ENCODE measurements around the gene CCT5.
"Not testable (repeated sequence)": the region's sequence is repeated elsewhere in the genome, so short reads cannot be mapped to it uniquely, and the experiment has no call there.

CCT5 gene

DNA sequence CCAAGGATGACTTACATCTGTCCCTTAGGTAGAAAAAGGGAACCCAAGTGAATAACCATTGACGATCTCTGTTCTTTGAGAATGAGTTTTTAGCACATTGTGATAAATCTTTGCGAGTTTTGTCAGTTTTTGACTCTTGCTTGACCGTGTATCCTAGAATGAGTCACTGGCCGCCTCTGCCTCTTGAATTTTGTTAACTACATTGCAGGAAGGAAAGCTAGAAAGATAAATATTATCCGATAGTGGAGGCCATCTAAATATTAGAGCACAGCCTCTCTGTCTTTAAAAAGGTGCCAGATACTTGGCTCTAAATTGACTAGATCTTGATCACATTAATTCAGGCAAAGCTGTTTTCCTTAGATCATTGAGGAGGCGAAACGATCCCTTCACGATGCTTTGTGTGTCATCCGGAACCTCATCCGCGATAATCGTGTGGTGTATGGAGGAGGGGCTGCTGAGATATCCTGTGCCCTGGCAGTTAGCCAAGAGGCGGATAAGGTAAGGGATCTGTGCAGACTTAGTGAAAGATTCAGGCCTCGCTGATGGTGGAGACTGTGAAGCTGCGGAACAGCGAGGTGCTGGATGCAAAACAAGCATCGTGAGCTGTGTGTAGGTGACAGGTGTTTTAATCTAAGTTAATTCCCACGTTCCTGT, 12.2 kb downstream of the CCT5 start:
- Mint-ChIP-seq H3K27me3 (no peaks in the 10 kb centered on the region), H3K4me3 (no peak overlapping the region), H3K9me3 (no peaks in the 10 kb centered on the region), H3K4me1 (peaks cover 19% of the 10 kb centered on the region), H3K27ac (peak overlapping the region in 1 of 2 donors; percentile 20)
- no peak for ATAC-seq
- DNase-seq = no peak

DNA sequence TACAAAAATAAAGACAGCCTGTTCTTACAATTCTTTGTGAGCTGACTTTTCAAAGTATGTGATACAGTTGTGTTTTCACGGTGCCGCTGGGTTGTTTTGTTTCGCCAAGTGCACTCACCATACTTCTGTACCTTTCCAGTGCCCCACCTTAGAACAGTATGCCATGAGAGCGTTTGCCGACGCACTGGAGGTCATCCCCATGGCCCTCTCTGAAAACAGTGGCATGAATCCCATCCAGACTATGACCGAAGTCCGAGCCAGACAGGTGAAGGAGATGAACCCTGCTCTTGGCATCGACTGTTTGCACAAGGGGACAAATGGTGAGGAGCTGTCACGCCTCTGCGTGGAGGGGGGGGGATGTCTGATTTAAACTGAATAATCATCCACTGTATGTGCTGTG, 12.9 kb downstream of the CCT5 start:
- H3K4me3 Mint-ChIP-seq = no peak overlapping the region
- H3K27ac Mint-ChIP-seq = no peak overlapping the region
- DNase-seq = no peak
- ATAC-seq = no peak
- H3K9me3 Mint-ChIP-seq = no peaks in the 10 kb centered on the region
- H3K4me1 Mint-ChIP-seq = peaks cover 15% of the 10 kb centered on the region
- H3K27me3 Mint-ChIP-seq = no peaks in the 10 kb centered on the region

DNA sequence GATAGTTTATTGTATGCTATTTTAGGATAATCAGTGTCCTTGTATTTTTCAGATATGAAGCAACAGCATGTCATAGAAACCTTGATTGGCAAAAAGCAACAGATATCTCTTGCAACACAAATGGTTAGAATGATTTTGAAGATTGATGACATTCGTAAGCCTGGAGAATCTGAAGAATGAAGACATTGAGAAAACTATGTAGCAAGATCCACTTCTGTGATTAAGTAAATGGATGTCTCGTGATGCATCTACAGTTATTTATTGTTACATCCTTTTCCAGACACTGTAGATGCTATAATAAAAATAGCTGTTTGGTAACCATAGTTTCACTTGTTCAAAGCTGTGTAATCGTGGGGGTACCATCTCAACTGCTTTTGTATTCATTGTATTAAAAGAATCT, 14.5 kb downstream of the CCT5 start:
- no peaks in the 10 kb centered on the region for H3K9me3 Mint-ChIP-seq
- H3K27ac Mint-ChIP-seq = no peak overlapping the region
- no peak overlapping the region for H3K4me3 Mint-ChIP-seq
- no peak for DNase-seq
- ATAC-seq = no peak
- peaks cover 11% of the 10 kb centered on the region for H3K4me1 Mint-ChIP-seq
- no peaks in the 10 kb centered on the region for H3K27me3 Mint-ChIP-seq

DNA sequence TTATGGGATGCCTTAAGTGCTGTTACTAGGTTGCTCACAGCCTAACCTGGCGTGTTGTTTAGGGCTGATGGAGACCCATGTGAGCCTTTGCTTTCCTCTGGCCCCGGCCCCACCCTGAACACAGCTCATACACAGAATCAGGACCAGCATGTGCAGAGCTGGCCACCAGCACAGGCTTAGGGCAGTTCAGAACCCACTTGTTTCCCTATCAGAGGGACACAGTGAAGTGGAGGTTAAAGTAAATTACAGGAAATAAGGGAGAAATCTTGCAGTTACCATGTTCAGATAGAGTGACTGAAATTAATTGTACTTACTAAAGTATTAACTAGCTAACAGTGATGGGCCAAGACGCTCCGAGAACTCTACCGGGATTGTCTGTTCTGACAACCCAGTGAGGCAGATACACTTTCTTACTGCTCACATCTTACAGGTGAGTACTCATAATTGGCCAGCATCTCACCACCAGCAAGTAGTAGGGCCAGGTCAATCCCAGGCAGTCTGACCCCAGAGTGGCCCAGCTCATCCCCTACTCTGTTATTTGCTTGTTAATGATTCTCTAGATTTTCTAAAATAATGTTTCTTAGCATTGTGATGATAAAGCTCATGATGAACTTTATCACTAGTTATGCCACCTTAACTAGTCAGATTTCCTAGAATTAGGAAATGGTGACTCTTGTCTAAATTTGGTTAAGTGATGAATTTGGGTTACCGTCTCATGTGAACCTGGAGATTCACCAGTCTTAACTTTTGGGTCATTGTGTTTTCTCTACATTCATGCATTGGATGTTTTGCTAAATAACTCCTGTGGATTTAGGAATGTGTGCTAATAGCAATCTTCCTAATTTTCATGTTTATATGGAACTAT, 15.4 kb downstream of the CCT5 start:
- ATAC-seq (peak; percentile 24), DNase-seq (no peak)
- no peaks in the 10 kb centered on the region for H3K27me3 Mint-ChIP-seq
- H3K4me1 Mint-ChIP-seq = peaks cover 6% of the 10 kb centered on the region
- no peaks in the 10 kb centered on the region for H3K9me3 Mint-ChIP-seq
- no peak overlapping the region for H3K4me3 Mint-ChIP-seq
- H3K27ac Mint-ChIP-seq = no peak overlapping the region

DNA sequence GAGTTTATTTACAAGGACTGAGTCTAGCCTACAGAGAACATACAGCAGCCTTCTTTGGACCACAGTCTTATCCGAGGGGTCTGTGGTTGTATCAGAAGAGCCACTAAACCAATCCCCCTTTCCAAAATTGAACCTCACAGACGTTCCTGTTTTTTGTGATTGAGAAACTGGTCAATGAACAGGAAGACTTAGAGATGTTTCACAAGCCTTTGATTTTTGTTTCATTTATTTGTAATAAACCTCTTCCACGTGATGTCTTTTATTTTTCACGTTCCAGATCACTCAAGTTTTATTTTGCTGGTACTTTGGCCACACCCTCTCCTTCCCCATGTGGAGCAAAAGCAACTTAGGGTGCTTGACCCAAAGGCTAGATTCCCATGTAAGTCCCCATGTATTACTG, 16.1 kb downstream of the CCT5 start:
- Mint-ChIP-seq H3K4me3 (no peak overlapping the region), H3K27ac (no peak overlapping the region), H3K27me3 (no peaks in the 10 kb centered on the region), H3K9me3 (no peaks in the 10 kb centered on the region), H3K4me1 (no peaks in the 10 kb centered on the region)
- ATAC-seq (no peak), DNase-seq (no peak)

DNA sequence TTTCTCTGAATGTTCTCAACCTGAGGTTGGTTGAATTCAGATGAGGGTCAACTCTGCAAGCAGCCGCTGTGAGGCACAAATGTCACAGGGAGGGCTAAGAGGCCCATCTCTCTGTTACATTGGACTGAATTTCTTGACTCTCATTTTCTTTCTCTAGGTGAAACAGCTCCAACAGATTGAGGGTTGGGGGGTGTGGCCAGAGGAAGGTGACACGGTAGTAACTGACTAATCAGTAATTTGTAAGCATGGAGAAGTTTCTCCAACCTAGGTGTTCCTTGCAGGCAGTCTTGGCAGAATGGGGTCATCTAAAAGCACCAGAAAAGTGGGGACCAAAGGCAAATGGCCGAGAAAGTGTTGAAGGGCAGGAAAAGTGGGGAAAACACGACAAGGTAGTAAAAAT, 16.8 kb downstream of the CCT5 start:
- Mint-ChIP-seq H3K4me1 (no peaks in the 10 kb centered on the region), H3K9me3 (no peaks in the 10 kb centered on the region), H3K27me3 (no peaks in the 10 kb centered on the region), H3K4me3 (no peak overlapping the region), H3K27ac (no peak overlapping the region)
- ATAC-seq (no peak), DNase-seq (no peak)

DNA sequence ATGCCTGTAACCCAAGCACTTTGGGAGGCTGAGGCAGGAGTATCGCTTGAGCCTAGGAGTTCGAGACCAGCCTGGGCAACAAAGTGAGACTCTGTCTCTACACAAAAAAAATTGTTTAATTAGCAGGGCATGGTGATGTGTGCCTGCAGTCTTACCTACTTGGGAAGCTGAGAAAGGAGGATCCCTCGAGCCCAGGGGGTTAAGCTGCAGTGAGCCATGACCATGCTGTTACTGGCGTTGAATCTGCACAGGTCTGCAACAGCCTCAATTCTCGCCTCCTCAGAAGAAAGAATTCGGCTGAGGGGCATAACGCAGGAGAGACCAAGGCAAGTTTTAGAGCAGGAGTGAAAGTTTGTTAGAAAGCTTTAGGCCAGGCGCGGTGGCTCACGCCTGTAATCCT, 18.0 kb downstream of the CCT5 start:
- no peaks in the 10 kb centered on the region for H3K27me3 Mint-ChIP-seq
- DNase-seq (no peak), ATAC-seq (no peak)
- H3K27ac Mint-ChIP-seq = no peak overlapping the region
- H3K4me1 Mint-ChIP-seq = peaks cover 9% of the 10 kb centered on the region
- no peak overlapping the region for H3K4me3 Mint-ChIP-seq
- peaks cover 0 to 7% of the 10 kb centered on the region in 2 donors for H3K9me3 Mint-ChIP-seq

DNA sequence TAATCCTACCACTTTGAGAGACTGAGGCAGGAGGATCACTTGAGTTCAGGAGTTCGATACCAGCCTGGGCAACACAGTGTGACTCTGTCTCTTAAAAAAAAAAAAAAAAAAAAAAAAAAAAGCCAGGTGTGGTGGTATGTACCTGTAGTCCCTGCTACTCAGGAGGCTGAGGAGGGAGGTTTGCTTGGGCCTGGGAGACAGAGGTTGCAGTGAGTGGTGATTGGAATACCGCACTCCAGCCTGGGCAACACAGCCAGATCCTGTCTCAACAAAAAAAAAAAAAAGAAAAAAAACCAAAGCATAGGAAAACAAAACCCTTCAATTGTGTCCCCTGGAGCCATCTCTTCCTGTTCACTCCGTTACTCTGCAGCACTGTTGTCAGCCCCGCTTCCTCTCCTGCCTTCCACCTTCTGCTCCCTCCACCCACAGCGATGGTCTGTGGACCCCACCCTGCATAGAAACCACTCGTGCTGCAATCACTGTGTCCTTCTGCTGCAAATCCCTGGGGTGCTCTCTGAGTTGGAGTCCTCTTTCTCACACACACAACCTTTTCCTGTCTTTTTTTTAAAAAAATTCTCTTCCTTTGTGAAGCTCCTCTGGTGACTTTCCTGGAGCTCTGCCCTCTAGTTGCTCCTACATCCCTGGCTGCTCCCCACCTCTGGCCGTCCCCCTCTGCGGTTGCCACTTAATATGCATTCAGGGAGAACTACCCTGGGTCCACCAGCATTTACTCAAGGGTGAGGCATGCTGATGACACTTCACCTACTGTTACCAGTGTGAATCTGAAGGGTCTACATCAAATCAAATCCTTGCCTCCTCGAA, 22.2 kb downstream of the CCT5 start:
- Mint-ChIP-seq H3K27ac (peak overlapping the region in 1 of 2 donors; percentile 57), H3K9me3 (peaks cover 0 to 17% of the 10 kb centered on the region in 2 donors), H3K4me1 (peaks cover 32% of the 10 kb centered on the region), H3K27me3 (peaks cover 8% of the 10 kb centered on the region), H3K4me3 (no peak overlapping the region)
- ATAC-seq (no peak), DNase-seq (no peak)

DNA sequence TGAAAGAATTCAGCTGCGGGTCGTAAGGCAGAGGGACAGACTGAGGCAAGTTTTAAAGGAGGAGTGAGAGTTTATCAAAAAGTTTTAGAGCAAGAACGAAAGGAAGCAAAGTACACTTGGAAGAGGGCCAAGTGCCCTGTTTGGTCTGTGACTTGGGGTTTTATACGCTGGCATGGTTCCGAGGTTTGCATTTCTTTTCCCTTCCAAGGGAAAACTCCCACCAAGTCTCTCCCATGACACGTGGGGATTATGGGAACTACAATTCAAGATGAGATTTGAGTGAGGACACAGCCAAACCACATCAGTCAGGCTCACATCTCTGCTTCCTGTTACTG, 22.8 kb downstream of the CCT5 start:
- H3K27me3 Mint-ChIP-seq, DNase-seq, ATAC-seq, H3K4me3 Mint-ChIP-seq: not testable (repeated sequence)
- H3K4me1 Mint-ChIP-seq = peaks cover 32% of the 10 kb centered on the region
- H3K27ac Mint-ChIP-seq = peak overlapping the region in 1 of 2 donors; percentile 57
- H3K9me3 Mint-ChIP-seq = peaks cover 0 to 17% of the 10 kb centered on the region in 2 donors

DNA sequence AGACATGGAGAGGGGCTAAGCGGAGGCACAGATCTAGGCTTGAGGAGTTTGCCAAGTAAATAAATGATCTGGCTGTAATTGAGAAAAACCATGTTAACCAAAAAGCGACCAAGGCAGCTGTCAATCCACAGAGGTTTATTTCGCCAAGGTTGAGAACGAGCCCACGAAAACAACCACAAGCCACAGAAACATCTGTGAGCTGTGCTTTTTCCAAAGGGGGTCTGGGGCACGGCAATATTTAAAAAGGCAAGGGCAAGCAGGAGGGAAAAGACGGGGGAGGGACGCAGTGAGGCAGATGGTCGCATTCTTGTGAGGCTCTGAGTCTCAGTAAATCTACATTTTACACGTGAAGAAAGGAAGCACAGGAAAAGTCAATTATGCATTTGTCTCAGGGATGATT, 25.4 kb downstream of the CCT5 start:
- peaks cover 8% of the 10 kb centered on the region for H3K27me3 Mint-ChIP-seq
- no peak overlapping the region for H3K4me3 Mint-ChIP-seq
- peak overlapping the region in 1 of 2 donors; percentile 9 for H3K27ac Mint-ChIP-seq
- peaks cover 0 to 17% of the 10 kb centered on the region in 2 donors for H3K9me3 Mint-ChIP-seq
- ATAC-seq (peak; percentile 20), DNase-seq (no peak)
- peaks cover 32% of the 10 kb centered on the region for H3K4me1 Mint-ChIP-seq

DNA sequence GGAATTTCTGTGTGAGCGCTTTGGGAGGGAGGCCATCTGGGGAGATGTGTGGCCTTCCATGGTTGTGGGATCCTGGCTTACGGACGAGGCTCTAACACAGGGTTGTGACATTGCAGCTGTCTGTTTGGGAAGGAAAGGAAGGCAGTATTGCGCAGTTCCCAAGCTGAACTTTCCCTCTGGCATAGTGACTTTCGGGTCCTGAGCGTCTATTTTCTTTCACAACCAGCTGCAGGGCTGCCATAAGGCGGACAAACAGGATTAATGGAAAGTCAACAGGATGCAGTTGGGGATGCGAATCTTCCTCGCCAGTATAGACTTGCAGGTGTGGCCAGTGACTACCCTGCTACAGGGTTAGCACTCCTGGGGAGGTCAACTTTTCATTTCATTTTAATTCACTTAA, 25.9 kb downstream of the CCT5 start:
- peaks cover 32% of the 10 kb centered on the region for H3K4me1 Mint-ChIP-seq
- ATAC-seq = no peak

DNA sequence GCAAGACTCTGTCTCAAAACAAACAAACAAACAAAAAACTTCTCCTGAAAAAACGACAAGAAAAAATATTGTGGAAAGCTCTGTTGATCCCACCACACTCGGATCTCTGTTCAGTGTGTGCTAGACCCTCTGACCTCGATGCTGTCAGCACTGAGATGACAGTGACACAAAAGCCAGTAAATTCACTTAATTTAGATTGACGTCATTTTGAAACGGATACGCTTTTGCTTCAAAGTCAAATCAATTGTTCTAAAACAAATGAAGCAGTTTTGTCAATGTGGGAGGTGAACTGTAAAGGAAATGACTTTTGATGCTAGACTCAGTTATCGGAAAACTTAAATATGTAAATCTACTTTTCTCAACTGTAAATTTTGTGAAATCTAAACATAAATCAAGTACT, 26.6 kb downstream of the CCT5 start:
- ATAC-seq (no peak), DNase-seq (no peak)
- H3K27me3 Mint-ChIP-seq = peaks cover 8% of the 10 kb centered on the region
- peaks cover 32% of the 10 kb centered on the region for H3K4me1 Mint-ChIP-seq
- H3K4me3 Mint-ChIP-seq = no peak overlapping the region
- H3K9me3 Mint-ChIP-seq = peaks cover 0 to 17% of the 10 kb centered on the region in 2 donors
- no peak overlapping the region for H3K27ac Mint-ChIP-seq

More for the DNA sequence above, 25.9 kb downstream of the CCT5 start:
- Mint-ChIP-seq H3K27me3 (peaks cover 8% of the 10 kb centered on the region), H3K4me3 (no peak overlapping the region), H3K27ac (no peak overlapping the region), H3K9me3 (peaks cover 0 to 17% of the 10 kb centered on the region in 2 donors)
- DNase-seq = no peak

DNA sequence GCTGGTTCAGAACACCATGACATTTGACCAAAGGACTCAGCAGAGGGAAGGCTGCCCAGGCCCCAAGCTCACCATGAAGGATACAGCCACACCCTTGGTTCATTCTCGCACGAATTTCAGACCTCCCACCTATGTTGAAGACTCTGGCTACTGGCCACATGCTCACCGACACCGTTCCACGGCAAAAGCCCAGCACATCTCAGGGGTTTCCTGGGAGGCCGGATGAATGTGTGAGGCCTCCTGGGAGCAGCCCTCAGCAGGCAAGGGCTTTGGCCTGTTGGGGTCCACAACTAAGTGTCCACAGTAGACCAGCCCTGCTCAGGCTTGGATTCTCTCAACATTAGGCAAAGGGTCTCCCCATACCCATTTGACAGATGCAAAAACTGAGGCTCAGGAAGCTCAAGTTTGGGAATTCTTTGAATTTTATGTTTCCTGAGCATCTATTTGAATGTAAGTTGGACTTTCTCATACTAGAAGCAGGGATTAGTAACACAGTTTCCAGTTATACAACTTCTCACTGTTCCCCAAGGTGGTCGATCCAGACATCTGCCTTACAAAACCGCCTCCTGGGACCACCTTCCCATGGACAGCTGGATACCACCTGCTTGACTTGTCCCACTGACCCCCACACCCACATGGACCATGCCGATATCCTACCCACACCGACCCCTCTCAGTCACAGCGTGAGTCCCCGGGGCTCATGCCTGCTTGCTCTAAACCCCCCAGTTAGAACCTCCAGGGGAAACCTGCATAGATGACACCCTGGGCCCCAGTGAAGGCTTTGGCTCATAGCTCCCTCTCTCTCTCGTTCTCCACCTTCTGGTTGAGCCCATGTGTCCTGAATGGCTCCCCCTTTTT, 27.9 kb downstream of the CCT5 start:
- Mint-ChIP-seq H3K9me3 (peaks cover 0 to 10% of the 10 kb centered on the region in 2 donors), H3K27me3 (peaks cover 8% of the 10 kb centered on the region), H3K4me1 (peaks cover 22% of the 10 kb centered on the region), H3K4me3 (no peak overlapping the region), H3K27ac (no peak overlapping the region)
- ATAC-seq (no peak), DNase-seq (no peak)

DNA sequence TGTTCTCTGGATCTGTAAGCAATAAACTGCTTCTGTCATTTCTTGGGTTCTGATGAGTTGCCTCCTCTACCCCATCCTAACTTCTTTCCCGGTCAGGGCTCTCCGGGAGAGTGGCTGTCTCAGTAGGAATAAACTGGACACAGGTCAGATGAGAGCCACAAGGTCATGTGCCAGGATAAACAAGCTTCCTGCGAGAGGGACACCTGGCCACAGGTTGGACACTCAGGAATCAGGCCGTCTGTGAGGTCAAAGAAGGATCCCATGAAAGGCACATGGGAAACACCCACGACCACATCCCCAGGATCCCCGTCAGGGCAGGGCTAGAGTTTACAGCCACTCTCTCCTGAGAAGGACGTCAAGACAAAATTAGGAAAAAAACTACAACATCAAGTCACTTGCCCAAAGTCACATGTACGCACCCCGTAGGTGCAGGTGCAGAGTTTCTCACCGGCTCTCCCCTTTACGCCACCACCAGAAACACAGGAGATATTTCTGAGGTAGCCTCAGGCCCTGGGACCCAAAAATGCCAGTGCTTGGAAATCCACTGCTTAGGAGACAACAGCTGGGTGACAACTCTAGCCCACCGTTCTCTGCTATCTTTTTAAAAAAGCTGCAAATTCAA, 28.7 kb downstream of the CCT5 start:
- peaks cover 25% of the 10 kb centered on the region for H3K4me1 Mint-ChIP-seq
- ATAC-seq (no peak), DNase-seq (no peak)
- peaks cover 8% of the 10 kb centered on the region for H3K27me3 Mint-ChIP-seq
- no peak overlapping the region for H3K4me3 Mint-ChIP-seq
- no peak overlapping the region for H3K27ac Mint-ChIP-seq
- H3K9me3 Mint-ChIP-seq = peaks cover 0 to 10% of the 10 kb centered on the region in 2 donors

DNA sequence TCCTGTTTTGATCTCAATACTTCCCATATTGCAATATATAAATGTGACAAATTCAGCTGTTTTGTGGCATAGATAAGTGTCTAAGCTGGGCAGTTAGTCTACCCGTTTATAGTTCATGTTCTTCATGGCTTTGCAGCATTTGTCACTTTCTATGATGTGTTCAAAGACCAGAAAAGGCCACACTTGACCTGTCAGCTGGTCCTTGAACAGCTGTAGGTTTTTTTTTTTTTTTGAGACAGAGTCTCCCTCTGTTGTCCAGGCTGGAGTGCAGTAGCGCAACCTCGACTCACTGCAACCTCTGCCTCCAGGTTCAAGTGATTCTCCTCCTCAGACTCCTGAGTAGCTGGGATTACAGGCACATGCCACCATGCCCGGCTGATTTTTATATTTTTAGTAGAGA, 29.2 kb downstream of the CCT5 start:
- Mint-ChIP-seq H3K9me3 (peaks cover 0 to 4% of the 10 kb centered on the region in 2 donors), H3K4me3 (no peak overlapping the region), H3K27ac (no peak overlapping the region), H3K27me3 (peaks cover 8% of the 10 kb centered on the region), H3K4me1 (peaks cover 22% of the 10 kb centered on the region)
- ATAC-seq = no peak
- no peak for DNase-seq

Data from stimulated activated naive CD8-positive, alpha-beta T cell treated with anti-CD3 and anti-CD28 coated beads, Interleukin-15, amount 100 ng/mL, for 72 hours (primary cell).